ENCODE measurements around the gene RABEP1.

GRCh38 chr17:5352681-5353289 is 70.7 kb downstream of the RABEP1 start:
- TF ChIP-seq DPF2 (IDR thresholded peaks at IDR 0.05): no peak
- TF ChIP-seq CAMTA2 (CRISPR knock-in tag; conservative IDR thresholded peaks at IDR 0.05): no peak

All from K562 (cell line).